IMR-90 (cell line): ENCODE results near the gene SRSF7. TPM values are rescaled to one million over a fixed set of nuclear protein-coding genes. Genes with fewer than 3 reads are reported as not detected.

Source experiments
- ATAC-seq: fragments of 200-7000 bp; cut with Tn5 transposase; 2 replicates; pipeline ENCODE4 v1.9.1; 2020; ENCODE audit warnings: low read depth, mild to moderate bottlenecking, moderate library complexity
- BruUV-seq: library from RNA; stranded (reverse); fragments of 400-500 nt; replicated peaks from 2 replicates; lab custom pipeline; 2021; lab: Mats Ljungman, UMichigan
- CTCF ChIA-PET: fragments of 300-600 bp; formaldehyde crosslinking; extraction: SDS; loops from one replicate; lab custom pipeline; 2021; ENCODE audit warnings: antibody characterized with exemption; lab: Yijun Ruan, JAX
- POLR2A ChIA-PET: fragments of 300-600 bp; sonication (Branson Sonifier 250); formaldehyde crosslinking; loops from one replicate; lab custom pipeline; 2022; ENCODE audit warnings: antibody characterized with exemption; ENCODE audit not compliant: unreplicated experiment; lab: Charles Lee
- DNase-seq: peaks from one replicate; pipeline ENCODE4 v3.0.0; 2013
- H2AFZ ChIP-seq: replicated peaks from 2 replicates; pipeline ENCODE3; 2013; ENCODE audit warnings: low read length, mild to moderate bottlenecking; ENCODE audit not compliant: poor library complexity
- H2AK5ac ChIP-seq: 2 replicates; pipeline ENCODE4 v1.6.1; 2013; ENCODE audit warnings: low read depth, low read length, inconsistent platforms
- H2AK9ac ChIP-seq: replicated peaks from 2 replicates; pipeline ENCODE3; 2013; ENCODE audit warnings: mild to moderate bottlenecking, low read depth, low read length, moderate library complexity; ENCODE audit not compliant: poor library complexity
- H2BK120ac ChIP-seq: 2 replicates; pipeline ENCODE4 v1.6.1; 2013; ENCODE audit warnings: low read depth, low read length, inconsistent platforms
- H2BK15ac ChIP-seq: 3 replicates; pipeline ENCODE4 v1.6.1; 2013; ENCODE audit warnings: low read depth, low read length, inconsistent platforms
- H2BK20ac ChIP-seq: 2 replicates; pipeline ENCODE4 v1.6.1; 2013; ENCODE audit warnings: low read depth, mild to moderate bottlenecking, inconsistent platforms, low read length, moderate library complexity
- H2BK5ac ChIP-seq: 2 replicates; pipeline ENCODE4 v1.6.1; 2013; ENCODE audit warnings: mild to moderate bottlenecking, low read depth, low read length, inconsistent platforms; ENCODE audit not compliant: poor library complexity, severe bottlenecking
- H3K14ac ChIP-seq: replicated peaks from 2 replicates; pipeline ENCODE4 v1.6.1; 2013; ENCODE audit warnings: low read depth, low read length, inconsistent platforms
- H3K18ac ChIP-seq: 2 replicates; pipeline ENCODE4 v1.6.1; 2013; ENCODE audit warnings: low read depth, low read length, control low read depth
- H3K23ac ChIP-seq: 2 replicates; pipeline ENCODE4 v1.6.1; 2013; ENCODE audit warnings: low read depth, low read length, inconsistent platforms
- H3K27ac ChIP-seq: 2 replicates; pipeline ENCODE4 v1.5.1; 2013; ENCODE audit warnings: mild to moderate bottlenecking, control low read depth, low read length; ENCODE audit not compliant: insufficient read depth
- H3K27me3 ChIP-seq: 2 replicates; pipeline ENCODE4 v1.6.1; 2013; ENCODE audit warnings: low read length; ENCODE audit not compliant: control insufficient read depth, insufficient read depth
- H3K36me3 ChIP-seq: 2 replicates; pipeline ENCODE4 v1.6.1; 2013; ENCODE audit warnings: low read length, mixed read lengths; ENCODE audit not compliant: control insufficient read depth, insufficient read depth
- H3K4ac ChIP-seq: 2 replicates; pipeline ENCODE4 v1.6.1; 2013; ENCODE audit warnings: low read depth, low read length, inconsistent platforms
- H3K4me1 ChIP-seq: 2 replicates; pipeline ENCODE4 v1.6.1; 2013; ENCODE audit warnings: low read length, mixed read lengths; ENCODE audit not compliant: control insufficient read depth, insufficient read depth
- H3K4me2 ChIP-seq: 2 replicates; pipeline ENCODE4 v1.6.1; 2013; ENCODE audit warnings: low read depth, mild to moderate bottlenecking, control low read depth, low read length, moderate library complexity
- H3K4me3 ChIP-seq: 2 replicates; pipeline ENCODE4 v1.5.1; 2013; ENCODE audit warnings: low read depth, mild to moderate bottlenecking, control low read depth, low read length, moderate library complexity; ENCODE audit not compliant: insufficient read depth
- H3K56ac ChIP-seq: 2 replicates; pipeline ENCODE4 v1.6.1; 2013; ENCODE audit warnings: low read length, inconsistent platforms; ENCODE audit not compliant: insufficient read depth; ENCODE audit errors: extremely low read depth
- H3K79me1 ChIP-seq, 2 experiments: 2 replicates each; pipeline ENCODE4 v1.6.1; 2013; ENCODE audit warnings: low read length in 2 of 2, inconsistent platforms in 1 of 2, low read depth in 1 of 2
- H3K9ac ChIP-seq: 2 replicates; pipeline ENCODE4 v1.6.1; 2013; ENCODE audit warnings: low read depth, low read length, control low read depth
- H3K9me1 ChIP-seq: 2 replicates; pipeline ENCODE4 v1.6.1; 2013; ENCODE audit warnings: low read length, inconsistent platforms; ENCODE audit not compliant: insufficient read depth
- H3K9me3 ChIP-seq: 2 replicates; pipeline ENCODE4 v1.6.1; 2013; ENCODE audit warnings: low read length; ENCODE audit not compliant: control insufficient read depth, insufficient read depth
- H4K20me1 ChIP-seq: 2 replicates; pipeline ENCODE4 v1.6.1; 2013; ENCODE audit warnings: low read length, inconsistent platforms; ENCODE audit not compliant: insufficient read depth
- H4K5ac ChIP-seq: 2 replicates; pipeline ENCODE4 v1.6.1; 2013; ENCODE audit warnings: mild to moderate bottlenecking, low read depth, low read length, control low read depth
- H4K8ac ChIP-seq, 2 experiments: 2 replicates each; pipeline ENCODE4 v1.6.1; 2013; ENCODE audit warnings: low read depth in 2 of 2, low read length in 2 of 2, control low read depth in 1 of 2, inconsistent platforms in 1 of 2
- H4K91ac ChIP-seq: 2 replicates; pipeline ENCODE4 v1.6.1; 2013; ENCODE audit warnings: low read depth, low read length, inconsistent platforms; ENCODE audit not compliant: insufficient read depth
- BHLHE40 ChIP-seq: fragments of 150-350 bp; IDR thresholded peaks from 2 replicates; pipeline ENCODE4 v1.6.1; 2016; ENCODE audit warnings: mild to moderate bottlenecking, low read depth, low read length
- CEBPB ChIP-seq: IDR thresholded peaks from 2 replicates; pipeline ENCODE4 v1.6.1; 2012; ENCODE audit warnings: low read depth, low read length, improper control_type of control experiment
- CHD1 ChIP-seq: IDR thresholded peaks from 2 replicates; pipeline ENCODE4 v1.6.1; 2012; ENCODE audit warnings: low read depth, low read length, improper control_type of control experiment
- ELK1 ChIP-seq: fragments of 150-350 bp; IDR thresholded peaks from 2 replicates; pipeline ENCODE4 v1.6.1; 2016; ENCODE audit warnings: low read depth, mild to moderate bottlenecking, low read length, moderate library complexity, borderline replicate concordance
- MAFK ChIP-seq: IDR thresholded peaks from 2 replicates; pipeline ENCODE4 v1.6.1; 2012; ENCODE audit warnings: low read depth, low read length, improper control_type of control experiment
- NFE2L2 ChIP-seq: fragments of 150-350 bp; IDR thresholded peaks from 2 replicates; pipeline ENCODE4 v1.6.1; 2016; ENCODE audit warnings: low read depth, mild to moderate bottlenecking, low read length
- POLR2A ChIP-seq: IDR thresholded peaks from 2 replicates; pipeline ENCODE4 v1.6.1; 2012; ENCODE audit warnings: mild to moderate bottlenecking, low read depth, low read length
- RAD21 ChIP-seq: IDR thresholded peaks from 2 replicates; pipeline ENCODE4 v1.6.1; 2012; ENCODE audit warnings: low read length, improper control_type of control experiment
- RCOR1 ChIP-seq: IDR thresholded peaks from 2 replicates; pipeline ENCODE4 v1.6.1; 2012; ENCODE audit warnings: mild to moderate bottlenecking, low read length, improper control_type of control experiment; ENCODE audit not compliant: insufficient replicate concordance
- RFX5 ChIP-seq: IDR thresholded peaks from 2 replicates; pipeline ENCODE4 v1.8.0; 2012; ENCODE audit warnings: low read depth, mild to moderate bottlenecking, low read length, moderate library complexity
- SMC3 ChIP-seq: fragments of 150-350 bp; IDR thresholded peaks from 2 replicates; pipeline ENCODE4 v1.6.1; 2016; ENCODE audit warnings: low read depth, mild to moderate bottlenecking, antibody characterized with exemption, low read length, moderate library complexity
- WGBS, 2 experiments: methylation state at CpG; one replicate each; pipeline versions ENCODE4 v1.1.5 to v1.1.7; 2013; ENCODE audit warnings: missing lambda C conversion rate in 2 of 2; ENCODE audit not compliant: insufficient read length in 1 of 2; ENCODE audit errors: extremely low coverage in 2 of 2; 5-methylcytosine and 5-hydroxymethylcytosine counted together
- dilution Hi-C: fragments of 300-500 bp; cut with HindIII; formaldehyde crosslinking; loops from one replicate; pipeline ENCODE4 v1.14.3; 2018; ENCODE audit warnings: low sequenced_read_pairs; ENCODE audit not compliant: unreplicated experiment
- in situ Hi-C: fragments of 300-500 bp; cut with MboI; formaldehyde crosslinking; loops from 3 replicates; pipeline ENCODE4 v1.14.3; 2019; ENCODE audit warnings: low sequenced_read_pairs, inconsistent platforms, mixed read lengths
- intact Hi-C: fragments of 100-400 bp; cut with micrococcal nuclease; formaldehyde crosslinking; loops from 2 replicates; pipeline ENCODE4 v1.10.0; 2022
- polyA plus RNA-seq, 3 experiments: library from polyadenylated mRNA; depleted of rRNA; stranded (reverse); fragments of >200 nt; gene quantifications; 2 replicates each; pipeline ENCODE4 v1.2.3, GENCODE V29; 2012; ENCODE audit warnings: low replicate concordance in 1 of 3
- total RNA-seq: library from RNA; depleted of rRNA; stranded (reverse); fragments of >200 nt; gene quantifications from 2 replicates; pipeline ENCODE4 v1.2.3, GENCODE V29; 2012

SRSF7 gene
- total and polyA plus RNA-seq, 2 of the 4 experiments (the other 2 are of a cell fraction) = 148 to 191 TPM

- no peak for TF ChIP-seq ELK1
- TF ChIP-seq SMC3 = no peak
- no peak; the same call in 1 of the 2 replicates for TF ChIP-seq RAD21
These were observed at the start of gene SRSF7 (continued) for GRCh38 chr2:38750891-38751595.

GRCh38 chr2:38797953-38798352 is 46.8 kb upstream of the SRSF7 start:
- ChIA-PET POLR2A (no interaction called here), CTCF (no interaction called here)
- Histone ChIP-seq H2AK9ac (no peak overlapping the region), H3K18ac (no peak overlapping the region), H4K20me1 (no peaks in the 10 kb centered on the region), H2BK5ac (no peak overlapping the region), H3K9me1 (0 out of 2 replicates have a peak, but pooled peaks cover 4% of the 10 kb centered on the region), H3K4me1 (no peaks in the 10 kb centered on the region), H2BK120ac (no peak overlapping the region), H4K5ac (no peak overlapping the region), H2AFZ (no peak overlapping the region), H3K36me3 (peaks cover 13% of the 10 kb centered on the region), H3K27ac (no peak overlapping the region), H3K9ac (no peak overlapping the region), H2BK15ac (no peak overlapping the region), H3K56ac (no peak overlapping the region), H3K4me3 (no peak overlapping the region), H2BK20ac (no peak overlapping the region), H3K4ac (no peak overlapping the region), H3K23ac (no peak overlapping the region), H2AK5ac (no peak overlapping the region), H4K8ac (no peak overlapping the region), H3K14ac (no peak overlapping the region), H3K79me1 (no peaks in the 10 kb centered on the region), H3K27me3 (no peaks in the 10 kb centered on the region), H4K91ac (no peak overlapping the region), H3K4me2 (no peak overlapping the region), H3K9me3 (no peaks in the 10 kb centered on the region)
- DNase-seq = no peak
- dilution Hi-C loops (no loop called here), in situ Hi-C loops (no loop called here), intact Hi-C loops (no loop called here)
- ATAC-seq = no peak
- BruUV-seq = TSS peak; percentile 95
- TF ChIP-seq CEBPB (no peak), RCOR1 (no peak), BHLHE40 (no peak), CHD1 (no peak), NFE2L2 (no peak), MAFK (no peak), RFX5 (no peak), POLR2A (no peak)
- WGBS, 2 experiments = no CpG with 5 or more reads among the region's 3 CpGs
